Peyer's patch (tissue), 4 donors: ENCODE measurements around the gene GCGR.

Source experiments
- POLR2A ChIP-seq, 2 donors: fragments of 450-650 bp; IDR thresholded peaks; one replicate each; pipeline ENCODE4 v1.5.1; 2017; ENCODE audit warnings: antibody characterized with exemption in 2 of 2, mild to moderate bottlenecking in 2 of 2, moderate library complexity in 2 of 2
- TF ChIP-seq, protein P1 (sequence below), 6 experiments: fragments of 450-650 bp in 4 of 6; fragments of 200-600 bp in 2 of 6; sonication (generic) in 1 of 6; IDR thresholded peaks; one replicate each; pipeline ENCODE4 v1.5.1; 2017 to 2019; ENCODE audit warnings: antibody characterized with exemption in 6 of 6, mild to moderate bottlenecking in 3 of 6, moderate library complexity in 1 of 6

DNA sequence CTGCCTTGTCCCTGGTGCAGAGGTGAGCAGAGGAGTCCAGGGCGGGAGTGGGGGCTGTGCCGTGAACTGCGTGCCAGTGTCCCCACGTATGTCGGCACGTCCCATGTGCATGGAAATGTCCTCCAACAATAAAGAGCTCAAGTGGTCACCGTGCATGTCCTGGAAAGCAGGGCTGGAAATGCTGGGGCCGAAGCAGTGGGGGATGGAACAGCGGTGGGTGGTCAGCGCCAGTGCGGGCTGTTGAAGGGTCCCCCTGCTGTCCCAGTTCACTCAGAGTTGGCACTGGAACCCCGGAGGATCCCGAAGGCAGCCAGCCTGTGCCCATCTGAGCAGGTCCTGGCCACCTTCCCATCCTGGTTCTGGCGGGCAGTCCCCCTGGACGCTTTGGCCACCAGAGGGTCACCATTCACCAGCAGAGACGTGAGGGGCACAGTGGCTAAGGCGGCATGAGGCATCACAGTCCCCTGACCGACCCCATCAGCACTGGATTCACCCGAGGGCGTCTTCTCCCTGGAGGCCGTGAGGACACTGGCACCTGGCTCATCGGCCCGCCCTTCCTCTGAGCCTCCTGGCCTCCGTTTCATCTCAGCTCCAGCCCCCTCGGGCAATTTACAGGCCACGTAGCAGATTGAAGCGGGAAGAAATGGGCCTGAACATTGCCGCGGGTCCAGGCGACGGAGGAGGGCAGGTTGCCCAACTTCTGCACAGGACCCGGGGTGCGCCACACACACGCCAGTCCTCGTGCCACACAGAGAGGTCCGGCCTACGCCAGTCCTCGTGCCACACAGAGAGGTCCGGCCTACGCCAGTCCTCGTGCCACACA is 10.1 kb downstream of the GCGR start:
- TF ChIP-seq, protein P1, sequence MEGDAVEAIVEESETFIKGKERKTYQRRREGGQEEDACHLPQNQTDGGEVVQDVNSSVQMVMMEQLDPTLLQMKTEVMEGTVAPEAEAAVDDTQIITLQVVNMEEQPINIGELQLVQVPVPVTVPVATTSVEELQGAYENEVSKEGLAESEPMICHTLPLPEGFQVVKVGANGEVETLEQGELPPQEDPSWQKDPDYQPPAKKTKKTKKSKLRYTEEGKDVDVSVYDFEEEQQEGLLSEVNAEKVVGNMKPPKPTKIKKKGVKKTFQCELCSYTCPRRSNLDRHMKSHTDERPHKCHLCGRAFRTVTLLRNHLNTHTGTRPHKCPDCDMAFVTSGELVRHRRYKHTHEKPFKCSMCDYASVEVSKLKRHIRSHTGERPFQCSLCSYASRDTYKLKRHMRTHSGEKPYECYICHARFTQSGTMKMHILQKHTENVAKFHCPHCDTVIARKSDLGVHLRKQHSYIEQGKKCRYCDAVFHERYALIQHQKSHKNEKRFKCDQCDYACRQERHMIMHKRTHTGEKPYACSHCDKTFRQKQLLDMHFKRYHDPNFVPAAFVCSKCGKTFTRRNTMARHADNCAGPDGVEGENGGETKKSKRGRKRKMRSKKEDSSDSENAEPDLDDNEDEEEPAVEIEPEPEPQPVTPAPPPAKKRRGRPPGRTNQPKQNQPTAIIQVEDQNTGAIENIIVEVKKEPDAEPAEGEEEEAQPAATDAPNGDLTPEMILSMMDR (IDR thresholded peaks at IDR 0.05), result no peak
- no peak for TF ChIP-seq POLR2A (IDR thresholded peaks at IDR 0.05)
